HG03159 (cell line): ENCODE results near the gene WBP1.
A peak's percentile ranks its signal among the peaks of the same experiment; 100 is the strongest.
"Not testable (repeated sequence)": the region's sequence is repeated elsewhere in the genome, so short reads cannot be mapped to it uniquely, and the experiment has no call there.

Experiments used
- ATAC-seq: cut with Tn5 transposase; IDR thresholded peaks from one replicate; pipeline ENCODE4 v1.9.1; 2021; ENCODE audit warnings: mild to moderate bottlenecking, moderate library complexity; ENCODE audit not compliant: unreplicated experiment

WBP1 gene

GRCh38 chr2:74448771-74449170, 9.5 kb upstream of the WBP1 start:
- ATAC-seq: no peak

DNA sequence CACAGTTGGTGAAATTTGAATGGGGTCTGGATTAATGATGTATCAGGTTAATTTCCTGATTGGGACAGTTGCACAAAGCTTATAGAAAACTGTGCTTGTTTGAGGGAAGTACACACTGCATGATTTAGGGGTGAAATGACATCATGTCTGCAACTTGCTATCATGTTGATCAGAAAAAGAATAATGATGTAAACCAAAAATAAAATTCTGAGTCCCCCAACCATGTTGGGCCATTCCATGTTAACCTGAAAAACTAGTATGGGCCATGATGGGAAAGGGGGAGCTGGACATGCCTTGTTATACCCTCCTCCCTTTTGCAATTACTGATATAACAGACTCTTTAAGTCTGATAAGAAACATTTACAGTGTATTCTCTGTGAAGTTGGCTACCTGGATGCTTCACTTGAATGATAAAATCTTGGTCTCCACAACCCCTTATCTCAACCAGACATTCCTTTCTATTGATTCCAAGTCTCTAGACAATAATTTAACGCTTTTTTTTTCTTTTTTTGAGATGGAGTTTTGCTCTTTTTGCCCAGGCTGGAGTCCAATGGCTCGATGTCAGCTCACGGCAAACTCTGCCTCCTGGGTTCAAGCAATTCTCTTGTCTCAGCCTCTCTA, 7.6 kb upstream of the WBP1 start:
- no peak for ATAC-seq

GRCh38 chr2:74454654-74455511, 3.4 kb upstream of the WBP1 start, which contains the start of gene INO80B:
Gene INO80B, plus strand, starts transcription at chr2:74455087. Its CDS starts 30 bp downstream, at chr2:74455117.
- peak; percentile 34 for ATAC-seq

- ATAC-seq: no peak
These were observed 1.1 kb upstream of the WBP1 start for GRCh38 chr2:74457129-74457548.

GRCh38 chr2:74457549-74458131, 598 bp upstream of the WBP1 start:
- peak; percentile 32 for ATAC-seq

DNA sequence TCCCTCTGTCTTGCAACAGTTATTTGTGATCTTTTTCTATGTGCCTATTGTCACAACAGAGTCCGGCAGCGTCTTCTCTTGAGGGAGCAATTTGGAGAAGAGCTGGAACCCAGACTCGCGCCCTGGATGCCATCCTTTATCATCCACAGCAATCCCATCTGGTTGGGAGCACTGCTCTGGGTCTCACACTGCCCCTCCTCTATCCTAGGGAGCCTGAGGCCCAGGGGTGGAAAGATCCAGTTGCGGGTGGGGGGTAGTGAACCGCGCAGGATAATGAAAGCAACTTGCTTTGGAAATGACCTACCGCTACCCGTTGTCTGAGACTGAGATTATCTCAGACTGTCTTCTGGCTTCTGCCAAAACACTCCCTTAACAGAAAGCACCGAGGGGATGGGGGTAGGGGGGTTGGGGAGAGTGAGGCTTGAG, 713 bp downstream of the WBP1 start:
- no peak for ATAC-seq

DNA sequence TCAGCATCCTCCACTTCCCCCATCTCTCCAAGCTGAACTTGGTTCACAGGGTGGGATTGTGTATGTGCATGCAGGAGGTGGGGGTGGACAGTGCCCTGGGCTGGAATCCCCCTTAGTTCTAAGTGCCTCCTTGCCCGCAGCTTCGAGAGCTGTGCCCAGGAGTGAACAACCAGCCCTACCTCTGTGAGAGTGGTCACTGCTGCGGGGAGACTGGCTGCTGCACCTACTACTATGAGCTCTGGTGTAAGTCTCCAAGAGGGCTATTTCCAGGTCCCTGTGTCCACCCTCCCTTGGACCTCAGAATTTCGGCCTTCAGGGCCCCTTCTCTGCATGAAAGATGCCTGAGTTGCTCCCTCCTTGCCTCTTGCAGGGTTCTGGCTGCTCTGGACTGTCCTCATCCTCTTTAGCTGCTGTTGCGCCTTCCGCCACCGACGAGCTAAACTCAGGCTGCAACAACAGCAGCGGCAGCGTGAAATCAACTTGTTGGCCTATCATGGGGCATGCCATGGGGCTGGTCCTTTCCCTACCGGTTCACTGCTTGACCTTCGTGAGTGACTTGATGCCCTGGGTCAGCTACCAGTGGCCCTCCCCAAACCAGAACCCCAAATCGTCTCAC, 1.4 kb downstream of the WBP1 start:
- not testable (repeated sequence) for ATAC-seq

GRCh38 chr2:74460187-74460586, 1.9 kb downstream of the WBP1 start:
- not testable (repeated sequence) for ATAC-seq

GRCh38 chr2:74461187-74462053, 3.2 kb downstream of the WBP1 start:
- no peak for ATAC-seq

GRCh38 chr2:74462054-74462785, 4.0 kb downstream of the WBP1 start:
- ATAC-seq: no peak

- ATAC-seq: no peak
These were observed 4.5 kb downstream of the WBP1 start for GRCh38 chr2:74462786-74463105.

- ATAC-seq: peak; percentile 2
These were observed 6.2 kb downstream of the WBP1 start for GRCh38 chr2:74464406-74464805.

GRCh38 chr2:74470742-74471141, 12.5 kb downstream of the WBP1 start:
- ATAC-seq: not testable (repeated sequence)

DNA sequence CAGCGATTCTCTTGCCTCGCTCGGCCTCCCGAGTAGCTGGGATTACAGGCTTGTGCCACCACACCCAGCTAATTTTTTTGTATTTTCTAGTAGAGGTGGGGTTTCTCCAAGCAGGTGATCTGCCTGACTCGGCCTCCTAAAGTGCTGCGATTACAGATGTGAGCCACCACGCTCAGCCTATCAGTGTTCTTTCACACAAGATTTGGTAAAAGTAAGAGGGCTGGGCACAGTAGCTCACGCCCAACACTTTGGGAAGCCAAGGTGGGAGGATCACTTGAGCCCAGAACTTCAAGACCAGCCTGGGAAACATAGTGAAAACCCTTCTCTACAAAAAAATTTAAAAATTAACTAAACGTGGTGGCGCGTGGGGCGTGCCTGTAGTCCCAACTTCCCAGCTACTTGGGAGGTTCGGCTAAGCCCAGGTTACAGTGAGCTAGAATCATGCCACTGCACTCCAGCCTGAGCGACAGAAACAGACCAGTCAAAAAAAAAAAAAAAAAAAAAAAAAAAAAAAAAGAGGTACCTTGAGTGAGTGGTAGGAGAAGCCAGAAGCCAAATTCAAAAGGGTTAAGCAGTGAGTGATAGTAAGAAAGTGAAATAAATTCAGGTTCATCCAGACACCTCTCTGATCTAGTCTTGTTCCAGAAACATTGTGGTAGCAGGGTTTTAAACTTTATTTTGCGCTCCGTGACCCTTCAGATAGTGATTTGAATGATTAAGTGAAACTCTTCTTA, 13.3 kb downstream of the WBP1 start:
- no peak for ATAC-seq

GRCh38 chr2:74472086-74472944, 14.1 kb downstream of the WBP1 start, which contains the start of gene MRPL53:
Gene MRPL53, minus strand, starts transcription at chr2:74472680. Its CDS starts 20 bp downstream, at chr2:74472660.
- ATAC-seq: peak; percentile 90

DNA sequence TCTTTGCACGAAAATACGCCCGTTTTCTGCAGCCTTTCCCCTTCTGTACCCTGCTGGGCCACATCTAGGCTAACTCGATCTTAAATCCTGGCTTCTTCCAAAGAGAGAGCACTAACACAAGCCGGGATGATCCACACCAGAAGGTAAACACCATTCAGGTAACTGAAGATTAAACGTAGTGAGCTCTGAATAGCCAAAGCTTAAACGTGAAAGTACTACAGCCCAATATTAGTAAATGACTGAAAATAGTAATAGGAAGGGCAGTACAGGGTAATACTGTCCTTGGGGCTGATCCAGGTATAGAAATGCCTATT, 14.7 kb downstream of the WBP1 start:
- ATAC-seq: peak; percentile 2

- ATAC-seq: no peak
These were observed 16.2 kb downstream of the WBP1 start for GRCh38 chr2:74474481-74474880.

GRCh38 chr2:74474899-74475298, 16.7 kb downstream of the WBP1 start:
- ATAC-seq: no peak
